Loucy (cell line): Measurements from ENCODE around the gene HSF5.
"Not testable (repeated sequence)": the region's sequence is repeated elsewhere in the genome, so short reads cannot be mapped to it uniquely, and the experiment has no call there.

Source experiments
- H2AFZ ChIP-seq: fragments of 200-600 bp; sonication (generic); 2 replicates; pipeline ENCODE4 v1.6.0; 2016; ENCODE audit warnings: antibody characterized with exemption, mild to moderate bottlenecking, low read length, moderate library complexity
- H3F3A ChIP-seq: fragments of 200-600 bp; 2 replicates; pipeline ENCODE4 v1.6.0; 2016; ENCODE audit warnings: antibody characterized with exemption, low read depth, mild to moderate bottlenecking
- H3K27me3 ChIP-seq: fragments of 200-600 bp; sonication (generic); 2 replicates; pipeline ENCODE4 v1.6.1; 2014; ENCODE audit warnings: low read length, mild to moderate bottlenecking; ENCODE audit not compliant: insufficient read depth, poor library complexity, severe bottlenecking
- H3K36me3 ChIP-seq: fragments of 200-600 bp; sonication (generic); 2 replicates; pipeline ENCODE4 v1.6.1; 2016; ENCODE audit warnings: low read length; ENCODE audit not compliant: insufficient read depth
- H3K4me1 ChIP-seq: fragments of 200-600 bp; sonication (generic); 2 replicates; pipeline ENCODE4 v1.5.1; 2014; ENCODE audit warnings: low read length, mild to moderate bottlenecking; ENCODE audit not compliant: insufficient read depth, poor library complexity, severe bottlenecking
- H3K4me2 ChIP-seq: fragments of 200-600 bp; sonication (generic); 2 replicates; pipeline ENCODE4 v1.6.0; 2014; ENCODE audit warnings: antibody characterized with exemption, low read length, low read depth, mild to moderate bottlenecking; ENCODE audit not compliant: poor library complexity, severe bottlenecking
- H3K4me3 ChIP-seq: fragments of 200-600 bp; sonication (generic); 2 replicates; pipeline ENCODE4 v1.5.1; 2014; ENCODE audit warnings: low read length, mild to moderate bottlenecking, mixed read lengths; ENCODE audit not compliant: poor library complexity, severe bottlenecking
- H3K79me2 ChIP-seq: fragments of 200-600 bp; sonication (generic); 2 replicates; pipeline ENCODE4 v1.6.1; 2014; ENCODE audit warnings: low read length; ENCODE audit not compliant: insufficient read depth
- H3K9ac ChIP-seq: fragments of 200-600 bp; sonication (generic); 2 replicates; pipeline ENCODE4 v1.6.0; 2014; ENCODE audit warnings: mild to moderate bottlenecking, low read depth, low read length, moderate library complexity; ENCODE audit not compliant: poor library complexity, severe bottlenecking
- H3K9me2 ChIP-seq: fragments of 200-600 bp; sonication (generic); replicated peaks from 2 replicates; pipeline ENCODE4 v1.6.1; 2016; ENCODE audit warnings: low read depth, low read length, mixed read lengths
- H3K9me3 ChIP-seq: fragments of 200-600 bp; sonication (generic); 2 replicates; pipeline ENCODE4 v1.6.1; 2014; ENCODE audit warnings: mild to moderate bottlenecking, antibody characterized with exemption, low read length, low read depth; ENCODE audit not compliant: insufficient read depth
- H4K20me1 ChIP-seq: fragments of 200-600 bp; sonication (generic); 2 replicates; pipeline ENCODE4 v1.6.0; 2014; ENCODE audit warnings: antibody characterized with exemption, low read length, mild to moderate bottlenecking; ENCODE audit not compliant: insufficient read depth, poor library complexity, severe bottlenecking
- CTCF ChIP-seq: fragments of 200-600 bp; sonication (generic); conservative IDR thresholded peaks from 2 replicates; pipeline ENCODE4 v1.5.1; 2014; ENCODE audit warnings: mild to moderate bottlenecking, antibody characterized with exemption, low read length
- EZH2phosphoT487 ChIP-seq: fragments of 200-600 bp; IDR thresholded peaks from 2 replicates; pipeline ENCODE4 v1.6.1; 2018; ENCODE audit warnings: antibody characterized with exemption, mild to moderate bottlenecking, moderate library complexity, borderline replicate concordance

Gene HSF5

GRCh38 chr17:58399974-58400373 is 88.2 kb downstream of the HSF5 start:
- H3K27me3 ChIP-seq: no peaks in the 10 kb centered on the region
- H3K9ac ChIP-seq: no peak overlapping the region
- H3K4me3 ChIP-seq: no peak overlapping the region
- no peaks in the 10 kb centered on the region for H3K9me3 ChIP-seq
- no peaks in the 10 kb centered on the region for H3F3A ChIP-seq
- H3K4me2 ChIP-seq: no peak overlapping the region
- H3K79me2 ChIP-seq: peaks cover 96% of the 10 kb centered on the region
- H3K9me2 ChIP-seq: no peaks in the 10 kb centered on the region
- H3K4me1 ChIP-seq: peaks cover 40% of the 10 kb centered on the region
- H3K36me3 ChIP-seq: peaks cover 4% of the 10 kb centered on the region; the same call in 1 of the 2 replicates
- TF ChIP-seq EZH2phosphoT487 (no peak), CTCF (no peak)
- H4K20me1 ChIP-seq: peaks cover 10% of the 10 kb centered on the region
- no peak overlapping the region for H2AFZ ChIP-seq

- Histone ChIP-seq H3K9me2 (no peaks in the 10 kb centered on the region), H3K27me3 (no peaks in the 10 kb centered on the region), H3K4me3 (no peak overlapping the region), H3K79me2 (peaks cover 95% of the 10 kb centered on the region), H3K4me1 (peaks cover 40% of the 10 kb centered on the region), H4K20me1 (peaks cover 6% of the 10 kb centered on the region), H2AFZ (no peak overlapping the region), H3K9me3 (no peaks in the 10 kb centered on the region), H3F3A (no peaks in the 10 kb centered on the region), H3K36me3 (peaks cover 4% of the 10 kb centered on the region; the same call in 1 of the 2 replicates), H3K9ac (no peak overlapping the region), H3K4me2 (no peak overlapping the region)
- no peak for TF ChIP-seq CTCF
- TF ChIP-seq EZH2phosphoT487: no peak
These were observed 89.5 kb downstream of the HSF5 start for GRCh38 chr17:58398574-58399266.

- not testable (repeated sequence) for H2AFZ ChIP-seq, H3K9me3 ChIP-seq, H3K9ac ChIP-seq, H3F3A ChIP-seq, H3K27me3 ChIP-seq, H3K9me2 ChIP-seq, H3K4me3 ChIP-seq, H3K36me3 ChIP-seq, H3K4me2 ChIP-seq, H4K20me1 ChIP-seq
- Histone ChIP-seq H3K4me1 (peaks cover 39% of the 10 kb centered on the region), H3K79me2 (peaks cover 95% of the 10 kb centered on the region)
These were observed 90.8 kb downstream of the HSF5 start for GRCh38 chr17:58397421-58397820.

GRCh38 chr17:58396173-58396572 is 92.0 kb downstream of the HSF5 start:
- Histone ChIP-seq H4K20me1 (peaks cover 3% of the 10 kb centered on the region), H3K27me3 (no peaks in the 10 kb centered on the region), H3F3A (no peaks in the 10 kb centered on the region), H2AFZ (no peak overlapping the region), H3K9me3 (no peaks in the 10 kb centered on the region), H3K79me2 (peaks cover 95% of the 10 kb centered on the region), H3K9ac (no peak overlapping the region), H3K9me2 (no peaks in the 10 kb centered on the region), H3K4me1 (peaks cover 39% of the 10 kb centered on the region), H3K4me2 (no peak overlapping the region), H3K4me3 (no peak overlapping the region), H3K36me3 (no peaks in the 10 kb centered on the region)
- no peak for TF ChIP-seq EZH2phosphoT487
- TF ChIP-seq CTCF: no peak
